Suprapubic skin (tissue), 3 donors: ENCODE measurements around the gene KLHL29.

Experiments used
- POLR2AphosphoS5 ChIP-seq, 3 donors: sonication (generic); formaldehyde crosslinking; IDR thresholded peaks; one replicate each; pipeline ENCODE4 v1.6.1; 2017; ENCODE audit warnings: antibody characterized with exemption in 3 of 3
- TF ChIP-seq, protein P1 (sequence below), 2 donors: fragments of 200-600 bp in 1 of 2; fragments of 450-650 bp in 1 of 2; sonication (generic) in 1 of 2; IDR thresholded peaks; one replicate each; pipeline ENCODE4 v1.5.1; 2016 to 2019; ENCODE audit warnings: antibody characterized with exemption in 2 of 2, mild to moderate bottlenecking in 1 of 2, moderate library complexity in 1 of 2

DNA sequence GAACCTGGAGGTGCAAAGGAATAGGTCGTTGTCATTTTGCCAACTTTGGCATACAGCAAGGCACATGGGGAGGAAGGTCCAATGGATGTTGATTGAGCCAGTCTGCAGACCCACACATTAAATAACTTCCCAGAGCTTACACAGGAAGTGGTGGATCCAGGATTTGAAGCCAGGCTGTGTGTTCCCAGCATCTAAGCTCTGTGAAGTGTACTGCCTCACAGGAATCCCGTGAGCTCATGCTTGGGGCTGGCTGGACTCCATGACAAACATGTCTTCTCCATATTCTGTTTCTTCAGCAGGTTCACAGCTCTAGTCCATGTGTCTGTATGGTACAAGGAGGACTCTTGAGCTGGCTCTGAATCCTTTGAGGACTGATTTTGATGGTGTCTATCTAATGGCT lies 63.9 kb downstream of the KLHL29 start:
- TF ChIP-seq, protein P1, sequence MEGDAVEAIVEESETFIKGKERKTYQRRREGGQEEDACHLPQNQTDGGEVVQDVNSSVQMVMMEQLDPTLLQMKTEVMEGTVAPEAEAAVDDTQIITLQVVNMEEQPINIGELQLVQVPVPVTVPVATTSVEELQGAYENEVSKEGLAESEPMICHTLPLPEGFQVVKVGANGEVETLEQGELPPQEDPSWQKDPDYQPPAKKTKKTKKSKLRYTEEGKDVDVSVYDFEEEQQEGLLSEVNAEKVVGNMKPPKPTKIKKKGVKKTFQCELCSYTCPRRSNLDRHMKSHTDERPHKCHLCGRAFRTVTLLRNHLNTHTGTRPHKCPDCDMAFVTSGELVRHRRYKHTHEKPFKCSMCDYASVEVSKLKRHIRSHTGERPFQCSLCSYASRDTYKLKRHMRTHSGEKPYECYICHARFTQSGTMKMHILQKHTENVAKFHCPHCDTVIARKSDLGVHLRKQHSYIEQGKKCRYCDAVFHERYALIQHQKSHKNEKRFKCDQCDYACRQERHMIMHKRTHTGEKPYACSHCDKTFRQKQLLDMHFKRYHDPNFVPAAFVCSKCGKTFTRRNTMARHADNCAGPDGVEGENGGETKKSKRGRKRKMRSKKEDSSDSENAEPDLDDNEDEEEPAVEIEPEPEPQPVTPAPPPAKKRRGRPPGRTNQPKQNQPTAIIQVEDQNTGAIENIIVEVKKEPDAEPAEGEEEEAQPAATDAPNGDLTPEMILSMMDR (IDR thresholded peaks at IDR 0.05), result no peak
- no peak for TF ChIP-seq POLR2AphosphoS5 (IDR thresholded peaks at IDR 0.05)
